Upper lobe of left lung (tissue), 6 donors: ENCODE data around the gene MEGF6. TPM values are rescaled to one million over a fixed set of nuclear protein-coding genes. Genes with fewer than 3 reads are reported as not detected.

ENCODE experiments used
- ATAC-seq, 2 donors: fragments of 200-7000 bp; cut with Tn5 transposase; one replicate each; pipeline ENCODE4 v1.9.1; 2022; ENCODE audit warnings: mild to moderate bottlenecking in 2 of 2, moderate library complexity in 2 of 2; ENCODE audit not compliant: low FRiP score in 2 of 2
- DNase-seq, 2 donors: peaks; one replicate each; pipeline ENCODE4 v3.0.0-alpha.2; 2019 to 2020
- H3K27ac ChIP-seq, 4 donors: fragments of 200-600 bp; sonication (generic); one replicate each; pipeline ENCODE4 v1.5.1; 2016 to 2019
- H3K27me3 ChIP-seq, 4 donors: fragments of 200-600 bp; sonication (generic); one replicate each; pipeline ENCODE4 v1.5.1; 2017 to 2019
- H3K36me3 ChIP-seq, 4 donors: fragments of 200-600 bp; sonication (generic); one replicate each; pipeline ENCODE4 v1.5.1; 2016 to 2019
- H3K4me1 ChIP-seq, 4 donors: fragments of 200-600 bp; sonication (generic); one replicate each; pipeline ENCODE4 v1.5.1; 2018 to 2019
- H3K4me3 ChIP-seq, 4 donors: fragments of 200-600 bp; sonication (generic); one replicate each; pipeline ENCODE4 v1.5.1; 2017 to 2019; ENCODE audit warnings: mild to moderate bottlenecking in 2 of 4, moderate library complexity in 1 of 4
- H3K9me3 ChIP-seq, 4 donors: fragments of 200-600 bp; sonication (generic); one replicate each; pipeline ENCODE4 v1.5.1; 2018 to 2019
- EP300 ChIP-seq, 4 donors: sonication (generic); formaldehyde crosslinking; IDR thresholded peaks; one replicate each; pipeline ENCODE4 v1.5.1; 2017; ENCODE audit warnings: antibody characterized with exemption in 4 of 4, control low read depth in 2 of 4
- POLR2A ChIP-seq, 4 donors: fragments of 450-650 bp; IDR thresholded peaks; one replicate each; pipeline ENCODE4 v1.5.1; 2016 to 2017; ENCODE audit warnings: antibody characterized with exemption in 4 of 4, mild to moderate bottlenecking in 2 of 4
- POLR2AphosphoS5 ChIP-seq, 2 donors: sonication (generic); formaldehyde crosslinking; IDR thresholded peaks; one replicate each; pipeline ENCODE4 v1.5.1; 2017; ENCODE audit warnings: antibody characterized with exemption in 2 of 2
- WGBS, 2 donors: methylation state at CpG; one replicate each; pipeline ENCODE4 v1.1.5; 2017 to 2018; 5-methylcytosine and 5-hydroxymethylcytosine counted together
- total RNA-seq, 6 donors: library from RNA; depleted of rRNA in 4 of 6; stranded (reverse); fragments of >200 nt in 4 of 6; gene quantifications; one replicate each; pipeline versions ENCODE4 v1.1.0 to v1.2.1, GENCODE V29; 2016 to 2021
- TF ChIP-seq, protein P1 (sequence below), 6 experiments: fragments of 450-650 bp in 4 of 6; fragments of 200-600 bp in 2 of 6; sonication (generic) in 2 of 6; IDR thresholded peaks; one replicate each; pipeline ENCODE4 v1.5.1; 2016 to 2019; ENCODE audit warnings: antibody characterized with exemption in 6 of 6
- donor health status: DM: no; HTN: no; CAD: no; lungs with moderate emphysema.
- donor health status: DM: no; HTN: yes; CAD: no; lungs with severe emphysema.

MEGF6 gene
- total RNA-seq, 6 donors from 2014 or later, result 23.8 to 128 (median 83.5) TPM

DNA sequence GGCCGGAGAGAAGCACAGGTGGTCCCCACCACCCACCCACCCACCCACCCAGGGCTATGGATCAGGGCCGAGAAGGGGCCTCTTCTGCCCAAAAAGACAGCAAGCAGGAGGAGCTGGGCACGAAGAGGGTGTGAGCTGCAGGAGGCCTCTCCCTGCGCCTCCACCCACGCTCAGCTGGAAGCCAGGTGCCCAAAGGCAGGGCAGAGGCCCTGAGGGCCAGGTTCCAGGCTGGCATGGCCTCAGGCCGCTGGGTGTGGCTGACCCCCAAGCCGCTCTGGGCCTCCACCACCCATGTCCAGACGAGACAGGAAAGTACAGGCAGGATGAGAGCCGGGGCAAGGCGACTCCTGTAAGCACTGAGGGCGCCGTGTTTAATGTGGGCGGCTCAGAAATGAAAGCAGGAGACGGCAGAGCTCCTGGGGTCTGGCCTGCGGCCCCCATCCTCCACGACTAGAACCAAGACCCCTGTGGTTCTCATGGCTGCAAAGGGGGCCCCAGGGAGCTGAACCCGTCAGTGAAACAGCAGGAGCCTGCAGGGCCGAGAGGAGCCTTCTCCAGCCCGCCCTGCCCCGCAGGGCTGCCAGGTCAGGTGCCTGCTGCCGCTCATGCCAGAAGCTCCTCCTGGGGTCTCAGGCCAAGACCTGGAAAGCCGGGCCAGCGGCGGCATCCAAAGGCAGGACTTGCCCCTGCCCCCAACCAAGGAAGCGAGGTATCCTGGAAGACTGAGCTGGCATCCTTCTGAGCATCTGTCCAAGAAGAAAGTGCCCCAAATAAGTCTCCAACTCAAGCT is 56.0 kb downstream of the MEGF6 start:
- Histone ChIP-seq H3K36me3 (no peaks in the 10 kb centered on the region), H3K27me3 (no peaks in the 10 kb centered on the region), H3K4me1 (peaks cover 0 to 5% (median 0%) of the 10 kb centered on the region in 4 donors), H3K9me3 (no peaks in the 10 kb centered on the region), H3K4me3 (no peak overlapping the region), H3K27ac (no peak overlapping the region)
- DNase-seq (peak in 1 of 2 donors; percentile 80), ATAC-seq (no peak)
- 81 to 86% methylated on average over 12 to 23 of the region's 25 CpGs for WGBS, 2 donors
- TF ChIP-seq, protein P1, sequence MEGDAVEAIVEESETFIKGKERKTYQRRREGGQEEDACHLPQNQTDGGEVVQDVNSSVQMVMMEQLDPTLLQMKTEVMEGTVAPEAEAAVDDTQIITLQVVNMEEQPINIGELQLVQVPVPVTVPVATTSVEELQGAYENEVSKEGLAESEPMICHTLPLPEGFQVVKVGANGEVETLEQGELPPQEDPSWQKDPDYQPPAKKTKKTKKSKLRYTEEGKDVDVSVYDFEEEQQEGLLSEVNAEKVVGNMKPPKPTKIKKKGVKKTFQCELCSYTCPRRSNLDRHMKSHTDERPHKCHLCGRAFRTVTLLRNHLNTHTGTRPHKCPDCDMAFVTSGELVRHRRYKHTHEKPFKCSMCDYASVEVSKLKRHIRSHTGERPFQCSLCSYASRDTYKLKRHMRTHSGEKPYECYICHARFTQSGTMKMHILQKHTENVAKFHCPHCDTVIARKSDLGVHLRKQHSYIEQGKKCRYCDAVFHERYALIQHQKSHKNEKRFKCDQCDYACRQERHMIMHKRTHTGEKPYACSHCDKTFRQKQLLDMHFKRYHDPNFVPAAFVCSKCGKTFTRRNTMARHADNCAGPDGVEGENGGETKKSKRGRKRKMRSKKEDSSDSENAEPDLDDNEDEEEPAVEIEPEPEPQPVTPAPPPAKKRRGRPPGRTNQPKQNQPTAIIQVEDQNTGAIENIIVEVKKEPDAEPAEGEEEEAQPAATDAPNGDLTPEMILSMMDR (IDR thresholded peaks at IDR 0.05), result no peak
- TF ChIP-seq EP300 (IDR thresholded peaks at IDR 0.05), result no peak

DNA sequence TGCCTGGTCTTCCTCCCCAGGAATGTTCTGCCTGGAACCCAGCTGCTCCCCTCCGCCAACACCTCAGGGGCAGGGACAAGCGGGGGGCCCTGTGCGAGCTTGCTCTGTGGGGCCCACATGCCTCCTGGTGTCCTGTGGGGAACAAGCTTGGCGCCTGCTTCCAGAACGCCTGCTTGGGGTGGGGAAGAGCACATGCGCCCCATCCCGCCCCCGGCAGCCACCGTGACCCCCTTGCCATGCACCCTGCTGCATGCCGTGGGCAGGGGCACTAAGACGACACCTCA is 57.4 kb downstream of the MEGF6 start:
- H3K9me3 ChIP-seq, result no peaks in the 10 kb centered on the region

DNA sequence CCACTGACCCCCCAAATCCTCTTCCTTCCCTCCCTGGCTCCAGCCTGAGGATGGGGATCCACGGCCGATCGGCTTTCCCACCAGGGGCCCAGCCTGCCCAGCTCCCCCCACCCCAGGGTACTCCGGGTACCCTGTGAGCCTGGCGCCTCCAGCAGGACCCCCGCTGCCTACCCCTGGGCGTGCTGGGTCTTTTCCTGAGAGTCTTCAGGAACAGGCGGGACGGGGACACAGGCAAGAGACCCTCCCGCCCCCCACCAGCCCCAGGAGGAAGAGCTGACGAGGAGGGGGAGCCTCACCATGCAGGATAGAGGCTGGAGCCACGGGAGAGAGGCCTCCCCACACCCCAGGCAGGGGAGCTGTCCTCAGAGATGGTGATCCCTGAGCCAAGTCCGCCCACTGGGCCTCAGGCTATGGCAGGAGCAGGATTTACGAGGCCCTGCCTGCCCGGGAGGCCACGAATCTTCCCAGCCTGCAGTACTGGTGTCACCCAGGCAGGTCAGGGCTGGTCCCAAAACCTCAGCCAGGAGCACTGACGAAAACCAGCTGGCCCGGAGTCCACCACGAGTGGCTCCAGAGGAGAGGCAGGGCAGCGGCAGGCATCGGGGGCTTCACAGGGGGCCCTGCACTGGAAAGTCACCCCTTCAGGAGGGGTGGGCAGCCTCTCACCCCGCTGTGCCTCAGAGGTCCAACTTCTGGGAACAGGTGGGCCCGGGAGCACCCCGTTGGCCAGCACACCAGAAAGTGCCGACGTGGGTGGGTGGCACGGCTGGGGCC is 58.0 kb downstream of the MEGF6 start:
- no peaks in the 10 kb centered on the region for H3K27me3 ChIP-seq
- no peaks in the 10 kb centered on the region for H3K9me3 ChIP-seq
- 81 to 91% methylated on average over 9 to 23 of the region's 27 CpGs for WGBS, 2 donors
- TF ChIP-seq, protein P1 (IDR thresholded peaks at IDR 0.05), result no peak
- no peak for TF ChIP-seq POLR2A (IDR thresholded peaks at IDR 0.05)
- TF ChIP-seq EP300 (IDR thresholded peaks at IDR 0.05), result no peak
- TF ChIP-seq POLR2AphosphoS5 (IDR thresholded peaks at IDR 0.05), result no peak
- peak in 1 of 2 donors; percentile 67 for DNase-seq
- no peak overlapping the region for H3K27ac ChIP-seq
- no peaks in the 10 kb centered on the region for H3K36me3 ChIP-seq
- H3K4me1 ChIP-seq, result peaks cover 0 to 11% (median 5%) of the 10 kb centered on the region in 4 donors
- no peak overlapping the region for H3K4me3 ChIP-seq
- no peak for ATAC-seq

More for the DNA sequence above, 57.4 kb downstream of the MEGF6 start:
- H3K4me3 ChIP-seq, result no peak overlapping the region
- no peak for ATAC-seq
- peak in 1 of 2 donors; percentile 72 for DNase-seq
- no peaks in the 10 kb centered on the region for H3K27me3 ChIP-seq
- no peaks in the 10 kb centered on the region for H3K36me3 ChIP-seq
- WGBS, 2 donors, result 90 to 96% methylated on average over 10 to 11 of the region's 11 CpGs
- TF ChIP-seq POLR2A (IDR thresholded peaks at IDR 0.05) (no peak), EP300 (IDR thresholded peaks at IDR 0.05) (no peak), POLR2AphosphoS5 (IDR thresholded peaks at IDR 0.05) (no peak)
- TF ChIP-seq, protein P1 (IDR thresholded peaks at IDR 0.05), result no peak
- no peak overlapping the region for H3K27ac ChIP-seq
- H3K4me1 ChIP-seq, result peaks cover 0 to 6% (median 0%) of the 10 kb centered on the region in 4 donors

DNA sequence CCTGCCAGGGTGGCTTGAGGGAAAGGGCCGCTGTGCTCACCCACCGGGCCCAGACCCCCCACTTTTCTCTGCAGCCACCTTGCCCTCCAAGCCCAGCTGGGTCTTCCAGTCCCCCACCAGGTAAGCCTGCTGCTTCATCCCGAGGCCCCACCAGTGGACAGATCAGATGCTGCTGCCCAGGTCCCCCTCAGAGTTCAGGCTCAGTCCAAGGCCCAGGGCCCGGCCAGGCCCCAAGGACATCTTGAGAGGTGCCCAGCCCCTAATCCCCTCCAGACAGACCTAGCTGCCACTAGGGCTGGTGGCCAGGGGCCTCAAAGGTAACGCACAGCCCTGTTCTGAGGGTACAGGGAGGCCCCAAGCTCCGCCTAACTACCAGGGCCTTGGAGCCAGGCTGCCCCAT is 58.6 kb downstream of the MEGF6 start:
- ATAC-seq (no peak), DNase-seq (peak in 1 of 2 donors; percentile 67)
- H3K36me3 ChIP-seq, result no peaks in the 10 kb centered on the region
- H3K4me1 ChIP-seq, result peaks cover 4 to 16% (median 9%) of the 10 kb centered on the region in 4 donors
- TF ChIP-seq POLR2A (IDR thresholded peaks at IDR 0.05) (no peak), EP300 (IDR thresholded peaks at IDR 0.05) (no peak), POLR2AphosphoS5 (IDR thresholded peaks at IDR 0.05) (no peak)
- TF ChIP-seq, protein P1 (IDR thresholded peaks at IDR 0.05), result no peak
- no peaks in the 10 kb centered on the region for H3K9me3 ChIP-seq
- no peak overlapping the region for H3K4me3 ChIP-seq
- H3K27me3 ChIP-seq, result no peaks in the 10 kb centered on the region
- no peak overlapping the region for H3K27ac ChIP-seq
- WGBS, 2 donors, result 90 to 100% methylated on average over 2 to 6 of the region's 6 CpGs
